NCI-H146 treated with DMSO at 0.1 percent for 48 hours (cell line): Measurements from ENCODE around the gene FOXO1.

Experiments
- DNase-seq: peaks from one replicate; lab custom pipeline; 2025; ENCODE audit not compliant: unreplicated experiment; lab: John Stamatoyannopoulos, UW

Gene FOXO1

DNA sequence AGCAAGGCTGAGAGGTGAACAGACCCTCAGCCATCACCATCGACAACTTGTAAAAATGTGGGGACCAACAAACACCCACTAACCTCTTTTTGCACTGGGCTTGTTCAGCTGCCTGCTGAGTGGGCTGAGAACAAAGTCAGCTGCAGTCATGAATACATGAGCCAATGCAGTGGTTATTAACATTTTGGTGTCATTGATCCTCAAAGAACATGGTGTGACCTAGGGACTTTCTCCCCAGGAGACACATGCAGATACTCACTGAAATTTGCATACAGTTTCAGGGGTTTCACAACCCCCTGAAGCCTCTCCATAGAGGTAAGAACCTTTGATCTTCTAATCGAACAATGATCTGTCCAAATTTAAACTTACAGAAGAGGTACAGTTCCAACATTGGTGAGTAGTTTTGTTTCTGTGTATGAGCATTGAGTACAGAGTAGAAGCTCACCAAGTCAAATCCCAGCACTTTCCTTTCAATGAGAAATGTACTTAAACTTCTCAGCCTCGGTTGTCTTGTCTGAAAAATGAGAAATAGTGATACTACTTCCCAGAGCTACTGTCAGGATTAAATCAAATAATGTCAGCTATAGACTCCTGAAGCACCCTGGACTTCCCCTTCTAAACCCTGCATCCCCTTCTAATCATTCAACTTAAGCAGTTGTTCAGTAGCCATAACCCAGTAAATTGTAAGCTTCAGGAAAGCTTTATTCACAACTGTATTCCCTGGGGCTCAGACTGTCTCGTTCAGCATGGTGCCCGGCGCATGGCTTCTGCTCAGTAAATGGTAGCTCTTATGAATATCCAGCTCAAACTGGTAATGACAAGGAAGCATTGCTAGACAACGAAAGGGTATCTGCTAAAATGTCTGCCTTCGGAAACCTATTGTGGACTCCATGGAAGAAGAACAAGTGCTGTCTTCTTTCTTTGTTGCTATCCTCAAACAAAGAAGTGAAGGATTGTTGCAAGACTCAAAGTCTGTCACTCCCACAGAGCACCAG is 148.7 kb downstream of the FOXO1 start:
- DNase-seq: no peak

DNA sequence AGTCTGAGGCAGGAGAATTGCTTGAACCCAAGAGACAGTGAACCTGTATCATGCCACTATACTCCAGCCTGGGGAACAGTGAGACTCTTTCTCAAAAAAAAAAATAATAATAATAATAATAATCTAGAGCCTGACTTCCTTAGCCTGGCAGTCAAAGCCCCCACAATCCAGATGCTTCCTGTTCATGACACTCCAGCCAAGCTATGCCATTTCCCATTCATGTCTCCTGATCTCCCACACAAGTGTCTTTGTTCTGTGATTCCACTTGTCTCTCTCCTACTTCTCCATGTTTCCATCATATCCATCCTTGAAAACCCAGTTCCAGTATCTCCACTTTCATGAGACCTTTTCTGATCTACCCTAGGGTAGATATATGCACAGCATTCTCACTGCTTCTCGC is 150.7 kb downstream of the FOXO1 start:
- no peak for DNase-seq

DNA sequence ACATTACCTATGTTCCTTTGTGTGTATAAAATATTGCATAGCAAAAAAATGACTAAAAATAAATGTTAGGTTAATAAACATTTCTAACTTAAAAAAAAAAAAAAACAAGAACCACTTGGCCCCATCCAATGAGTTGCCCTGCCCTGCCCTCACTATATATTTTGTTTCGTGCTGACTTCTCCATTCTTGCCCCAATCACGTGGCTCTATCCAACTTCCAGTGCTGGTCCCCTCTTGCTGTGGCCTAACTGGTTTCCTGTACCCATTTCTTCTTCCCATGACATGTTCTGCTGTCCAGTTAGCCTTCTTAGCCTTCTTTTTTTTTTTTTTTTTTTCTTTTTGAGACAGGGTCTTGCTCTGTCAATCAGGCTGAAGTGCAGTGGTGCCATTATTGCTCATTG is 151.6 kb downstream of the FOXO1 start:
- no peak for DNase-seq

DNA sequence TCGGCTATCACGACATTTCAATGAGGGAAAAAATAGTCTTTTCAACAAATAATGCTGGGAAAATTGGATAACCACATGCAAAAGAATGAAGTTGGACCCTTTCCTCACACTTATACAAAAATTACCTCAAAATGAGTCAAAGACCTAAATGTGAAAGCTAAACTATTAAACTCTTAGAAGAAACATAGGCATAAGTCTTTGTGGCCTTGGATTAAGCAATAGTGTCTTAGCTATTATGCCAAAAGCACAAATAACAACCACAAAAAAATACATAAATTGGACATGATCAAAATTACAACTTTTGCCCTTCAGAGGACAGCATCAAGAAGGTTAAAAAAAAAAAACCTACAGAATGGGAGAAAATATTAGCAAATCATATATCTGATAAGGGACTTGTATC is 156.6 kb downstream of the FOXO1 start:
- DNase-seq: no peak

GRCh38 chr13:40508767-40509342 is 157.6 kb downstream of the FOXO1 start:
- DNase-seq: no peak

- no peak for DNase-seq
Measured at GRCh38 chr13:40508127-40508526, 158.3 kb downstream of the FOXO1 start.

DNA sequence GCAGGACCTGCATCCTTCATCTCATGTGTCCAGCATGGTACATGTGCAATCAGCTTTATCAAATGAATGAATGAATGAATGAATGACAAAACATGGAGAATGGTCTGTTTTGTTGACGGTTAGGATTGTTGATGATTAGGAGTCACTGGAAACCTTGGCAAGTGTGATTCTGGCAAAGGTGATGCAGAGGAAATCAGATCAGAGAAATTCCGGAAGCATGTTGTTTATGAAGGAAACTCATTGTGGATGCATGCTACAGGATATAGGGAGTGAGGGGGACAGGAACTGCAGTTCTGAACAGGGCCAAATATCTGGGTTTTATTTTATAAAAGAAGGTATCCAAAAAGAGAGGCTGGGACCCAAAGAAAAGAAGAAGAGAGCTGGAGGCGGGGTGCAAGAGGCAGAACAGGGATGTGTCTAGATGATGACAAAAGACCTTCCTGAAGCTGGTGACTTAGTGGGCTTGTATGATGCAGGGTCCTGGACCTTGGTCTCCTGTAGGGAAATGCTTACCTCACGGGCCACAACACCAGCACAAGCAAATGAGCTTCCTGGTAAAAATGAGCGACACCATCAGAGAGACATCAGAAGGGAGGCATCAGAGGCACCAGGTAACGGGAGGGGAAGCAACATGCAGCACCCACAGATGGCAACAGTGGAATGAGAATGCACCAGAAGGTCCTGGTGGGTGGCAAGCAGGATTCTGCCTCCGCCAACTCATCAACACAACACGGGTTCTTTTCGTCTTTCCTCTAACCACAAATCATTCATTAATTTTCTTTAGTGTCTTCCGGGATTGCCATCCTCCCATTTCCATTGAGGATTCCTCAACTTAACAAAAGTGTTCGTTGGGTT is 159.6 kb downstream of the FOXO1 start:
- DNase-seq: no peak
